WTC11 (cell line): ENCODE data around the gene KLHL33. TPM values are rescaled to one million over a fixed set of nuclear protein-coding genes. Genes with fewer than 3 reads are reported as not detected.

Experiments
- ATAC-seq: fragments of 200-7000 bp; cut with Tn5 transposase; 2 replicates; pipeline ENCODE4 v1.10.0; 2021; ENCODE audit warnings: mild to moderate bottlenecking, moderate library complexity
- CTCF ChIA-PET: fragments of 300-600 bp; sonication (Branson Sonifier 250); formaldehyde crosslinking; loops from one replicate; lab custom pipeline; 2021; ENCODE audit warnings: antibody characterized with exemption; lab: Charles Lee
- POLR2A ChIA-PET: fragments of 350-600 bp; sonication (Branson Sonifier 250); formaldehyde crosslinking; loops from one replicate; lab custom pipeline; 2021; ENCODE audit warnings: antibody characterized with exemption; lab: Charles Lee
- DNase-seq: peaks from one replicate; pipeline ENCODE4 v3.0.0; 2021; ENCODE audit warnings: low spot score
- H3K27ac Mint-ChIP-seq: 2 replicates; pipeline ENCODE4 v1.8.0; 2021; ENCODE audit warnings: mixed read lengths
- H3K27me3 Mint-ChIP-seq: 2 replicates; pipeline ENCODE4 v1.8.0; 2021; ENCODE audit warnings: low read depth, mild to moderate bottlenecking, moderate library complexity, mixed read lengths
- H3K36me3 Mint-ChIP-seq: 2 replicates; pipeline ENCODE4 v1.8.0; 2021; ENCODE audit warnings: mixed read lengths
- H3K4me1 Mint-ChIP-seq: 2 replicates; pipeline ENCODE4 v1.8.0; 2022; ENCODE audit warnings: mixed read lengths
- H3K4me3 Mint-ChIP-seq: 2 replicates; pipeline ENCODE4 v1.8.0; 2021; ENCODE audit warnings: mild to moderate bottlenecking, moderate library complexity, mixed read lengths
- H3K9me3 Mint-ChIP-seq: 2 replicates; pipeline ENCODE4 v1.8.0; 2021; ENCODE audit warnings: mixed read lengths
- FOXJ3 ChIP-seq: sonication (generic); formaldehyde crosslinking; IDR thresholded peaks from 2 replicates; pipeline ENCODE4 v1.9.0; 2021; ENCODE audit warnings: missing genetic modification reagents, mild to moderate bottlenecking, borderline replicate concordance
- FOXK1 ChIP-seq: sonication (generic); formaldehyde crosslinking; IDR thresholded peaks from 2 replicates; pipeline ENCODE4 v1.8.0; 2022; ENCODE audit warnings: mild to moderate bottlenecking, moderate library complexity, missing genetic modification reagents
- GABPB1 ChIP-seq: sonication (generic); formaldehyde crosslinking; IDR thresholded peaks from 2 replicates; pipeline ENCODE4 v1.8.1; 2023; ENCODE audit warnings: mild to moderate bottlenecking, missing genetic modification reagents
- HMGA2 ChIP-seq: fragments of 250-450 bp; sonication (Bioruptor Pico); IDR thresholded peaks from 2 replicates; pipeline ENCODE4 v1.4.0; 2021; ENCODE audit warnings: mild to moderate bottlenecking, moderate library complexity
- IRF2 ChIP-seq: sonication (generic); formaldehyde crosslinking; IDR thresholded peaks from 2 replicates; pipeline ENCODE4 v1.8.0; 2022; ENCODE audit warnings: low read depth, missing genetic modification reagents, borderline replicate concordance
- JUN ChIP-seq: sonication (generic); formaldehyde crosslinking; IDR thresholded peaks from 2 replicates; pipeline ENCODE4 v1.8.0; 2023; ENCODE audit warnings: mild to moderate bottlenecking, missing genetic modification reagents
- NFE2L1 ChIP-seq: sonication (generic); formaldehyde crosslinking; IDR thresholded peaks from 2 replicates; pipeline ENCODE4 v1.8.1; 2023; ENCODE audit warnings: missing genetic modification reagents
- NR2C2 ChIP-seq: sonication (generic); formaldehyde crosslinking; IDR thresholded peaks from 2 replicates; pipeline ENCODE4 v1.8.0; 2022; ENCODE audit warnings: mild to moderate bottlenecking, missing genetic modification reagents
- OVOL2 ChIP-seq: fragments of 250-450 bp; sonication (Bioruptor Pico); IDR thresholded peaks from 2 replicates; pipeline ENCODE4 v1.9.0; 2021; ENCODE audit warnings: mild to moderate bottlenecking, borderline replicate concordance
- SMAD4 ChIP-seq: sonication (generic); formaldehyde crosslinking; IDR thresholded peaks from 2 replicates; pipeline ENCODE4 v1.8.0; 2022; ENCODE audit warnings: mild to moderate bottlenecking, missing genetic modification reagents
- TCF7 ChIP-seq: sonication (generic); formaldehyde crosslinking; IDR thresholded peaks from 2 replicates; pipeline ENCODE4 v1.8.0; 2022; ENCODE audit warnings: mild to moderate bottlenecking, low read depth, missing genetic modification reagents, moderate library complexity
- TP53 ChIP-seq: sonication (generic); formaldehyde crosslinking; IDR thresholded peaks from 2 replicates; pipeline ENCODE4 v1.8.1; 2023; ENCODE audit warnings: mild to moderate bottlenecking, missing genetic modification reagents
- ZNF232 ChIP-seq: sonication (generic); formaldehyde crosslinking; IDR thresholded peaks from 2 replicates; pipeline ENCODE4 v1.8.0; 2022; ENCODE audit warnings: mild to moderate bottlenecking, missing genetic modification reagents
- ZNF263 ChIP-seq: sonication (generic); formaldehyde crosslinking; IDR thresholded peaks from 2 replicates; pipeline ENCODE4 v1.8.1; 2022; ENCODE audit warnings: low read depth, mild to moderate bottlenecking, moderate library complexity, missing genetic modification reagents
- ZNF396 ChIP-seq: fragments of 250-450 bp; sonication (Bioruptor Pico); IDR thresholded peaks from 2 replicates; pipeline ENCODE4 v1.8.0; 2021; ENCODE audit warnings: mild to moderate bottlenecking, moderate library complexity, borderline replicate concordance
- ZNF416 ChIP-seq: fragments of 250-450 bp; sonication (Bioruptor Pico); IDR thresholded peaks from 2 replicates; pipeline ENCODE4 v1.9.0; 2021; ENCODE audit warnings: mild to moderate bottlenecking, inconsistent platforms
- ZNF671 ChIP-seq: fragments of 250-450 bp; sonication (Bioruptor Pico); IDR thresholded peaks from 2 replicates; pipeline ENCODE4 v1.8.0; 2021; ENCODE audit warnings: mild to moderate bottlenecking
- total RNA-seq: library from RNA; stranded (reverse); gene quantifications from 3 replicates; pipeline ENCODE4 v1.2.3, GENCODE V29; 2021
- TF ChIP-seq, protein P1 (sequence below): fragments of 250-450 bp; sonication (Bioruptor Pico); IDR thresholded peaks from 2 replicates; pipeline ENCODE4 v1.9.0; 2021; ENCODE audit warnings: mild to moderate bottlenecking
- TF ChIP-seq, protein P2 (sequence below): sonication (generic); formaldehyde crosslinking; IDR thresholded peaks from 2 replicates; pipeline ENCODE4 v1.8.0; 2022; ENCODE audit warnings: missing genetic modification reagents
- TF ChIP-seq, protein P3 (sequence below): sonication (generic); formaldehyde crosslinking; IDR thresholded peaks from 2 replicates; pipeline ENCODE4 v1.8.1; 2022; ENCODE audit warnings: missing genetic modification reagents, borderline replicate concordance

The KLHL33 gene
- total RNA-seq, 1 experiment from 2014 or later: 0.17 TPM

DNA sequence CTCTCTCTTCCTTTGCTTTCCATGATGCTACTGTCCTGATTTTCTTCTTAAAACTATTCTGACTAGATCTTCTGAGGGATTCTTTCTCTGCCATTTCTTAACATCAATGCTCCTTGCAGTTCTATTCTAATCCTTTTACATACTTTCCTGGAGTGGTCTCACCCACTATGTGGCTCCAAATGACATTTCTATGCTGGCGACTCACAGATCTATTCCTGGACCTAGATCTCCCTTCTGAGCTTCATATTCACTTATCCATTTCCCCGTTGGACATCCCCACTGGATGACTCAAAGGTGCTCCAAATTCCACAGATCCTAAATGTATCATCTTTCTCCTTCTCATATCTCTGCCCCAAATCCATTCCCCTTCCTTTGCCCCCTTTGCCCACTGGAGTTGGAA, 26.7 kb downstream of the KLHL33 start:
- H3K9me3 Mint-ChIP-seq: no peaks in the 10 kb centered on the region
- ATAC-seq: no peak
- DNase-seq: no peak
- no peak overlapping the region for H3K27ac Mint-ChIP-seq
- H3K4me3 Mint-ChIP-seq: no peak overlapping the region
- no peaks in the 10 kb centered on the region for H3K27me3 Mint-ChIP-seq
- H3K36me3 Mint-ChIP-seq: peaks cover 16% of the 10 kb centered on the region
- ChIA-PET CTCF (no interaction called here), POLR2A (no interaction called here)
- H3K4me1 Mint-ChIP-seq: peaks cover 11% of the 10 kb centered on the region
- no peak for TF ChIP-seq ZNF416 (CRISPR knock-in tag)

DNA sequence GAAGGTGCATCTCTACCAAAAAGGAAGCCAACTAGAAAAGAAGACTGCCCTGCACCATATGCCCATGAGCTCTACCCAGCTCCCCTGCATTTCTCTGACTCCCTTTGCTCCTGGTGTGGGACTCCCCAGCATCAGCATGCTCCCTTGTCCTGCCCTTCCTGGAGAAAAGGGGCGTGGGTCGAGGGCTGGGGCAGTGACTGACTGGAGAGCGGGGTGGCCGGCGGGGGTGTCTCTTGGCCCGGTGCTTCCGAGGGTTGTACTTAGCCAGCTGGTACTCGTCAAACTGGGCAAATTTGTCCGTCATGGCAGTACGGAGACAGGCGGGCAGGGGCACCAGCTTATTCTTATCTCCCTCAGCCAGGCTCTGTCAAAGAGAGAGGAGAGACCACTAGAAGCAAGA, 32.4 kb downstream of the KLHL33 start:
- TF ChIP-seq JUN (CRISPR knock-in tag): no peak
- no peak for TF ChIP-seq TCF7 (CRISPR knock-in tag)
- TF ChIP-seq, protein P1, sequence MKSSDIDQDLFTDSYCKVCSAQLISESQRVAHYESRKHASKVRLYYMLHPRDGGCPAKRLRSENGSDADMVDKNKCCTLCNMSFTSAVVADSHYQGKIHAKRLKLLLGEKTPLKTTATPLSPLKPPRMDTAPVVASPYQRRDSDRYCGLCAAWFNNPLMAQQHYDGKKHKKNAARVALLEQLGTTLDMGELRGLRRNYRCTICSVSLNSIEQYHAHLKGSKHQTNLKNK (CRISPR knock-in tag): no peak
- no peak for TF ChIP-seq NR2C2 (CRISPR knock-in tag)
- no peak for TF ChIP-seq NFE2L1 (CRISPR knock-in tag)
- TF ChIP-seq, protein P2, sequence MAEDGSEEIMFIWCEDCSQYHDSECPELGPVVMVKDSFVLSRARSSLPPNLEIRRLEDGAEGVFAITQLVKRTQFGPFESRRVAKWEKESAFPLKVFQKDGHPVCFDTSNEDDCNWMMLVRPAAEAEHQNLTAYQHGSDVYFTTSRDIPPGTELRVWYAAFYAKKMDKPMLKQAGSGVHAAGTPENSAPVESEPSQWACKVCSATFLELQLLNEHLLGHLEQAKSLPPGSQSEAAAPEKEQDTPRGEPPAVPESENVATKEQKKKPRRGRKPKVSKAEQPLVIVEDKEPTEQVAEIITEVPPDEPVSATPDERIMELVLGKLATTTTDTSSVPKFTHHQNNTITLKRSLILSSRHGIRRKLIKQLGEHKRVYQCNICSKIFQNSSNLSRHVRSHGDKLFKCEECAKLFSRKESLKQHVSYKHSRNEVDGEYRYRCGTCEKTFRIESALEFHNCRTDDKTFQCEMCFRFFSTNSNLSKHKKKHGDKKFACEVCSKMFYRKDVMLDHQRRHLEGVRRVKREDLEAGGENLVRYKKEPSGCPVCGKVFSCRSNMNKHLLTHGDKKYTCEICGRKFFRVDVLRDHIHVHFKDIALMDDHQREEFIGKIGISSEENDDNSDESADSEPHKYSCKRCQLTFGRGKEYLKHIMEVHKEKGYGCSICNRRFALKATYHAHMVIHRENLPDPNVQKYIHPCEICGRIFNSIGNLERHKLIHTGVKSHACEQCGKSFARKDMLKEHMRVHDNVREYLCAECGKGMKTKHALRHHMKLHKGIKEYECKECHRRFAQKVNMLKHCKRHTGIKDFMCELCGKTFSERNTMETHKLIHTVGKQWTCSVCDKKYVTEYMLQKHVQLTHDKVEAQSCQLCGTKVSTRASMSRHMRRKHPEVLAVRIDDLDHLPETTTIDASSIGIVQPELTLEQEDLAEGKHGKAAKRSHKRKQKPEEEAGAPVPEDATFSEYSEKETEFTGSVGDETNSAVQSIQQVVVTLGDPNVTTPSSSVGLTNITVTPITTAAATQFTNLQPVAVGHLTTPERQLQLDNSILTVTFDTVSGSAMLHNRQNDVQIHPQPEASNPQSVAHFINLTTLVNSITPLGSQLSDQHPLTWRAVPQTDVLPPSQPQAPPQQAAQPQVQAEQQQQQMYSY (CRISPR knock-in tag): no peak
- no peak for TF ChIP-seq ZNF671 (CRISPR knock-in tag)
- TF ChIP-seq FOXK1 (CRISPR knock-in tag): no peak
- no peak for TF ChIP-seq TP53 (CRISPR knock-in tag)
- Mint-ChIP-seq H3K27me3 (no peaks in the 10 kb centered on the region), H3K9me3 (no peaks in the 10 kb centered on the region), H3K27ac (no peak overlapping the region), H3K4me1 (no peaks in the 10 kb centered on the region), H3K4me3 (no peak overlapping the region), H3K36me3 (peaks cover 29% of the 10 kb centered on the region)
- DNase-seq (no peak), ATAC-seq (no peak)
- ChIA-PET POLR2A (no interaction called here), CTCF (interaction anchor here (3.0 kb wide), 1 partner anchor 12 kb away, joined by 9 read pairs; no protein-coding TSS in a partner anchor)

DNA sequence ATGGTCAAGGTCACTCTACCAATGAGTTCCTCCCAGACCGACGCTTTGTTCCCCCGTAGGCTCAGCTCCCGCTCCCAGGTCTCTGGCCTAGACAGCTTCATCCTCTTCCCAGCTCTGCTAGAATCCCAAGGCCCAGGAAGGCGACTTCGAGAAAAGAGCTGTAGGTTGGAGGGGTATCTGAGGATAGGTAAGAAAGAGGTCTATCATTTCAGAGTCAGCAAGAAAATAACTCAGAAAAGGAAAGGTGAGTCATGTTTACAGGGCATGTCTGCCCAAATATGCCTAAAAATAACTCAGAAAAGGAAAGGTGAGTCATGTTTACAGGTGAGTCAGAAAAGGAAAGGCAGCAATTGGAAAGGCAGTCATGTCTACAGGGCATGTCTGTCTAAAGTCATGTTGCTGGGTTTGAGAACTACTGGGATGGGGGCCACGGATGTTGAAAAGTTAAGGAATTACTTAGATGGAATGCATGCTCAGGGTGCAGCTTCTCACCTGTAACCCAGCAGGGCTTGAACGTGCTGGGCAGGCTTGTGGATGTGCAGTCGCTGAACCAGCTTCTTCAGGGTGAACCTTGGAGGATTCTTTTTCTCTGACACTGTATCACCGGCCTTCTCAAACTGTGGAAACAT, 34.9 kb downstream of the KLHL33 start:
- ChIA-PET CTCF (no interaction called here), POLR2A (no interaction called here)
- Mint-ChIP-seq H3K27ac (no peak overlapping the region), H3K4me1 (no peaks in the 10 kb centered on the region), H3K9me3 (no peaks in the 10 kb centered on the region), H3K27me3 (no peaks in the 10 kb centered on the region), H3K4me3 (no peak overlapping the region), H3K36me3 (peaks cover 25% of the 10 kb centered on the region)
- TF ChIP-seq OVOL2 (no peak), ZNF232 (CRISPR knock-in tag) (no peak), ZNF396 (CRISPR knock-in tag) (no peak), SMAD4 (no peak), FOXJ3 (CRISPR knock-in tag) (no peak), GABPB1 (CRISPR knock-in tag) (no peak), ZNF263 (CRISPR knock-in tag) (no peak), HMGA2 (CRISPR knock-in tag) (no peak), IRF2 (CRISPR knock-in tag) (no peak)
- TF ChIP-seq, protein P3, sequence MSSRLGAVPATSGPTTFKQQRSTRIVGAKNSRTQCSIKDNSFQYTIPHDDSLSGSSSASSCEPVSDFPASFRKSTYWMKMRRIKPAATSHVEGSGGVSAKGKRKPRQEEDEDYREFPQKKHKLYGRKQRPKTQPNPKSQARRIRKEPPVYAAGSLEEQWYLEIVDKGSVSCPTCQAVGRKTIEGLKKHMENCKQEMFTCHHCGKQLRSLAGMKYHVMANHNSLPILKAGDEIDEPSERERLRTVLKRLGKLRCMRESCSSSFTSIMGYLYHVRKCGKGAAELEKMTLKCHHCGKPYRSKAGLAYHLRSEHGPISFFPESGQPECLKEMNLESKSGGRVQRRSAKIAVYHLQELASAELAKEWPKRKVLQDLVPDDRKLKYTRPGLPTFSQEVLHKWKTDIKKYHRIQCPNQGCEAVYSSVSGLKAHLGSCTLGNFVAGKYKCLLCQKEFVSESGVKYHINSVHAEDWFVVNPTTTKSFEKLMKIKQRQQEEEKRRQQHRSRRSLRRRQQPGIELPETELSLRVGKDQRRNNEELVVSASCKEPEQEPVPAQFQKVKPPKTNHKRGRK: no peak
- DNase-seq: no peak
- ATAC-seq: no peak
